Left lung (tissue), 10 donors: Measurements from ENCODE around the gene SLC38A7. TPM values are rescaled to one million over a fixed set of nuclear protein-coding genes. Genes with fewer than 3 reads are reported as not detected.

Experiments
- ATAC-seq: fragments of 200-7000 bp; cut with Tn5 transposase; one replicate; pipeline ENCODE4 v1.9.1; 2020; ENCODE audit warnings: moderate library complexity
- DNase-seq, 4 donors: peaks; one replicate each; pipeline ENCODE4 v3.0.0-alpha.2; 2013 to 2020
- H3K27ac ChIP-seq, 2 donors: fragments of 200-600 bp; sonication (generic) in 1 of 2; one replicate each; pipeline versions ENCODE4 v1.5.0 to v1.8.0; 2020 to 2021
- H3K27me3 ChIP-seq, 2 donors: fragments of 200-600 bp; sonication (generic) in 1 of 2; one replicate each; pipeline versions ENCODE4 v1.5.0 to v1.8.0; 2020 to 2021
- H3K36me3 ChIP-seq, 2 donors: fragments of 200-600 bp; sonication (generic) in 1 of 2; one replicate each; pipeline versions ENCODE4 v1.5.0 to v1.8.0; 2020 to 2021
- H3K4me1 ChIP-seq, 2 donors: fragments of 200-600 bp; one replicate each; pipeline ENCODE4 v1.8.0; 2021
- H3K4me3 ChIP-seq, 2 donors: fragments of 200-600 bp; sonication (generic) in 1 of 2; one replicate each; pipeline versions ENCODE4 v1.5.0 to v1.8.0; 2020 to 2021; ENCODE audit warnings: mild to moderate bottlenecking in 1 of 2
- H3K9me3 ChIP-seq, 2 donors: fragments of 200-600 bp; sonication (generic) in 1 of 2; one replicate each; pipeline versions ENCODE4 v1.5.0 to v1.8.0; 2020 to 2021
- intact Hi-C, 2 donors: fragments of 100-400 bp; cut with DNase I; formaldehyde crosslinking; loops; one replicate each; pipeline versions ENCODE4 v1.11.2 to v1.14.2; 2022
- polyA plus RNA-seq, 6 donors: library from polyadenylated mRNA; unstranded; fragments of 120-200 nt; gene quantifications; one replicate each; pipeline ENCODE4 v1.2.1, GENCODE V29; 2013; ENCODE audit not compliant: insufficient read length in 6 of 6
- total RNA-seq, 2 donors: library from RNA; stranded (reverse); fragmentation: NEBNext Ultra II Directional; extraction: Animal tissue kit (Norgen Biotek cat#: 25700); gene quantifications; one replicate each; pipeline ENCODE4 v1.2.1, GENCODE V29; 2021
- TF ChIP-seq, protein P1 (sequence below), 2 donors: fragments of 200-600 bp; sonication (generic) in 1 of 2; IDR thresholded peaks; one replicate each; pipeline versions ENCODE4 v1.5.0 to v1.8.0; 2021; ENCODE audit warnings: antibody characterized with exemption in 2 of 2
- donor health status: DM: no; HTN: yes; CAD: no.
- donor health status: DM: no; HTN: no; CAD: no.

The SLC38A7 gene
- total and polyA plus RNA-seq, 8 donors = 12.2 to 32.6 (median 13.4) TPM

DNA sequence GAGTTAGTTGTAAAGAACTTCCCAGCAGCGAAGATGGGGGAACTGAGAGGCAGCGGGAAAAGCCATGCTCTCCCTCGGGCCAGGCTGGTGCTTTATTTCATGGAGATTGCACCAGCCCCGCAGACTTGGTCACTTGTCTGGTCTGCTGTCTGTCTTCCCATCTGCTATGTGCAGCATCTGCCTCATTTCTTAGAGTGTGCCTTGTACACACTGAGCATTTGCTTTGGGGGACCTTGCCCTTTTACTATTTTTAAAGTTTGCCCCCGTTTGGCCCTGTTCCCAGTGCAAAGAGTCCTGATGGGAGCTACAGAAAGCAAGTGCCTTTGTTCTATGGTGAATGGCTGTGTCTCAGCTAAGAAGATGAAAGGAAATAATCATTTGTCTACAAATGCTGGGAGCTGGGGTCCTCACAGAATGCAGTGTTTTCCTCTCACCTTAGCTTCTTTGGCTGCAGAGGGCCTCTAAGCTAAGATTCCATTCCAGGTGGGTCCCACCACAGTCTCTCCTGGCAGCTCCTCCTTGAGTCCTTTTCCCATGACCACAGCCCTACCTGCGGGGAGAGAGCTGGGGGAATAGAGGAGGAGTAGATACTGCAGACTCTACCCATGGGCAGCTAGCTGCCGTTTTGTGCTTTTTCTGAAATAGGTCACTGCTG is 29.9 kb downstream of the SLC38A7 start:
- no peak overlapping the region for H3K27ac ChIP-seq
- no peaks in the 10 kb centered on the region for H3K4me1 ChIP-seq
- no peaks in the 10 kb centered on the region for H3K27me3 ChIP-seq
- no peak for DNase-seq
- intact Hi-C loops = no loop called here
- no peaks in the 10 kb centered on the region for H3K9me3 ChIP-seq
- no peak overlapping the region for H3K4me3 ChIP-seq
- ATAC-seq = no peak
- H3K36me3 ChIP-seq = no peaks in the 10 kb centered on the region
- TF ChIP-seq, protein P1, sequence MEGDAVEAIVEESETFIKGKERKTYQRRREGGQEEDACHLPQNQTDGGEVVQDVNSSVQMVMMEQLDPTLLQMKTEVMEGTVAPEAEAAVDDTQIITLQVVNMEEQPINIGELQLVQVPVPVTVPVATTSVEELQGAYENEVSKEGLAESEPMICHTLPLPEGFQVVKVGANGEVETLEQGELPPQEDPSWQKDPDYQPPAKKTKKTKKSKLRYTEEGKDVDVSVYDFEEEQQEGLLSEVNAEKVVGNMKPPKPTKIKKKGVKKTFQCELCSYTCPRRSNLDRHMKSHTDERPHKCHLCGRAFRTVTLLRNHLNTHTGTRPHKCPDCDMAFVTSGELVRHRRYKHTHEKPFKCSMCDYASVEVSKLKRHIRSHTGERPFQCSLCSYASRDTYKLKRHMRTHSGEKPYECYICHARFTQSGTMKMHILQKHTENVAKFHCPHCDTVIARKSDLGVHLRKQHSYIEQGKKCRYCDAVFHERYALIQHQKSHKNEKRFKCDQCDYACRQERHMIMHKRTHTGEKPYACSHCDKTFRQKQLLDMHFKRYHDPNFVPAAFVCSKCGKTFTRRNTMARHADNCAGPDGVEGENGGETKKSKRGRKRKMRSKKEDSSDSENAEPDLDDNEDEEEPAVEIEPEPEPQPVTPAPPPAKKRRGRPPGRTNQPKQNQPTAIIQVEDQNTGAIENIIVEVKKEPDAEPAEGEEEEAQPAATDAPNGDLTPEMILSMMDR (IDR thresholded peaks at IDR 0.05) = no peak

DNA sequence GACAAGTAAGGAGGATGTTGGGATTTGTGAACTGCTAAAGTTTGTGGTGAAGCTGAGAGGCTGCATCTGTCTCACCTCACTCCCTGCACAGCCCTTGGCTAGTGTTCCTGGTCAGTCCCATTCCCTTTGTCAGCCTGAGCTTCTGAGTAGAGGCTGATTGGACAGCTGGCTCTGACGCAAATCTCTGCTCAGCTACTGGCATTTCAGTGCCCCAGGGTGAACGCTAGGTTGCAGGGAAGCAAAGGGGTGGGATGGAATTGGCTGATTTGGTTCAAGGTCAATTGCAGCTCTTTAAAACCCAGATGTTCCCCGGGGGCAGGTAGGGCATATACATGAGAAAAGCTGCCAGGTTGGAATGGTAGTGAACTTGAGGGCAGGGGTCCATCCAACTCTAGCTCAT is 31.8 kb downstream of the SLC38A7 start:
- TF ChIP-seq, protein P1 (IDR thresholded peaks at IDR 0.05) = no peak
- no peak overlapping the region for H3K27ac ChIP-seq
- no peaks in the 10 kb centered on the region for H3K9me3 ChIP-seq
- DNase-seq = no peak
- H3K4me3 ChIP-seq = no peak overlapping the region
- ATAC-seq = no peak
- H3K4me1 ChIP-seq = no peaks in the 10 kb centered on the region
- intact Hi-C loops = no loop called here
- no peaks in the 10 kb centered on the region for H3K27me3 ChIP-seq
- no peaks in the 10 kb centered on the region for H3K36me3 ChIP-seq

GRCh38 chr16:58651965-58652348 is 32.6 kb downstream of the SLC38A7 start:
- TF ChIP-seq, protein P1 (IDR thresholded peaks at IDR 0.05) = no peak
- Histone ChIP-seq H3K36me3 (no peaks in the 10 kb centered on the region), H3K27me3 (no peaks in the 10 kb centered on the region), H3K4me3 (no peak overlapping the region), H3K4me1 (no peaks in the 10 kb centered on the region), H3K9me3 (no peaks in the 10 kb centered on the region), H3K27ac (no peak overlapping the region)
- DNase-seq = no peak
- intact Hi-C loops = no loop called here
- no peak for ATAC-seq

DNA sequence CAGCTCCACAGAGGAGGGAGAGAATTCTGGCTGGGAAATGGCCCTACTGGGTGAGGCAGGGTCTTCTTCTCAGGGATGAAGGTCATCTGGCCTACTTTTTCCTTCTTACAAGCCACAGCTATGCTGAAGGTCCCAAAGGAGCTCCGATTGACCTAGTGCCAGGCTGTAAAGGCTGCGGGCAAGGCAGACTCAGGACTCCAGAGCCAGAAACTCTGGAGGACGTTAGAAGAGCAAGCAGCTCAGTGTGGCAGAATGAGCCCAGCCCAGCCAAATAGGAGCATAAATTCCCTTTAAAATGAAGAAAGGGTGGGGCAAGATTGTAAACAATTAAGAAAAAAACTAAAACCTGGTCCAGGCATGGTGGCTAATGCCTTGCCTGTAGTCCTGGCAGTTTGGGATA is 34.9 kb downstream of the SLC38A7 start:
- TF ChIP-seq, protein P1 (IDR thresholded peaks at IDR 0.05) = no peak
- no peaks in the 10 kb centered on the region for H3K36me3 ChIP-seq
- ATAC-seq (no peak), DNase-seq (no peak)
- H3K4me3 ChIP-seq = no peak overlapping the region
- H3K4me1 ChIP-seq = no peaks in the 10 kb centered on the region
- H3K27ac ChIP-seq = no peak overlapping the region
- no peaks in the 10 kb centered on the region for H3K9me3 ChIP-seq
- intact Hi-C loops = no loop called here
- no peaks in the 10 kb centered on the region for H3K27me3 ChIP-seq

GRCh38 chr16:58647107-58647506 is 37.5 kb downstream of the SLC38A7 start:
- no peak for ATAC-seq
- Histone ChIP-seq H3K36me3 (no peaks in the 10 kb centered on the region), H3K27ac (no peak overlapping the region), H3K27me3 (no peaks in the 10 kb centered on the region), H3K4me1 (no peaks in the 10 kb centered on the region), H3K4me3 (no peak overlapping the region), H3K9me3 (no peaks in the 10 kb centered on the region)
- intact Hi-C loops = no loop called here
- TF ChIP-seq, protein P1 (IDR thresholded peaks at IDR 0.05) = no peak
- DNase-seq = no peak
